ENCODE data around the gene CT45A1. TPM values are rescaled to one million over a fixed set of nuclear protein-coding genes. Genes with fewer than 3 reads are reported as not detected.
"Not testable (repeated sequence)": the region's sequence is repeated elsewhere in the genome, so short reads cannot be mapped to it uniquely, and the experiment has no call there.

CT45A1 gene
- total and polyA plus RNA-seq, 7 donors, result not detected

DNA sequence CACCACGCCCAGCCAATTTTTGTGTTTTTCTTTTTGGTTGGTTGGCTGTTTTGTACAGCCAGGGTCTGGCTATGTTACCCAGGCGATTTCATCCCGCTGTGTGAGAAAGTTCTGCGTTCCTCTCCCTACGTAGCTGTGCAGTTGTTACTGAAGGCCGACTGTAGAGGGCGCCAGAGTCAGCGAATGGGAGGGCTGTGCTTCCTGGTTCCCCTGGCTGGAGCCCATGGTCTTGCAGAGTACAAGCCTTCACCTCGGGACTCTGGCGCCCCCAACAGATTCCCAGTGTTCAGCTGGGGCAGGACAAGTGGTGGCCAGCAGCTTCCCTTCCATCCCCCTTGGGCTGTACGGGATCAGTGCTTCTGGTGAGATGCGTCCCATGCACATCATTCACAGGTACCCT lies 5.6 kb upstream of the CT45A1 start:
- Histone ChIP-seq H3K27ac (no peak overlapping the region), H3K27me3 (ENCODE audit: insufficient read depth in 3 of 3, low read length in 2 of 3) (no peaks in the 10 kb centered on the region), H3K9me3 (no peaks in the 10 kb centered on the region), H3K36me3 (ENCODE audit: insufficient read depth in 1 of 2, low read depth in 1 of 2) (no peaks in the 10 kb centered on the region), H3K4me1 (no peaks in the 10 kb centered on the region), H3K4me3 (no peak overlapping the region)
- no peak for ATAC-seq
- intact Hi-C loops (cut with DNase I), result no loop called here
- no peak for DNase-seq
- WGBS, 3 donors, result 55 to 62% (median 58%) methylated on average over 10 to 12 of the region's 12 CpGs
- TF ChIP-seq, protein P1, sequence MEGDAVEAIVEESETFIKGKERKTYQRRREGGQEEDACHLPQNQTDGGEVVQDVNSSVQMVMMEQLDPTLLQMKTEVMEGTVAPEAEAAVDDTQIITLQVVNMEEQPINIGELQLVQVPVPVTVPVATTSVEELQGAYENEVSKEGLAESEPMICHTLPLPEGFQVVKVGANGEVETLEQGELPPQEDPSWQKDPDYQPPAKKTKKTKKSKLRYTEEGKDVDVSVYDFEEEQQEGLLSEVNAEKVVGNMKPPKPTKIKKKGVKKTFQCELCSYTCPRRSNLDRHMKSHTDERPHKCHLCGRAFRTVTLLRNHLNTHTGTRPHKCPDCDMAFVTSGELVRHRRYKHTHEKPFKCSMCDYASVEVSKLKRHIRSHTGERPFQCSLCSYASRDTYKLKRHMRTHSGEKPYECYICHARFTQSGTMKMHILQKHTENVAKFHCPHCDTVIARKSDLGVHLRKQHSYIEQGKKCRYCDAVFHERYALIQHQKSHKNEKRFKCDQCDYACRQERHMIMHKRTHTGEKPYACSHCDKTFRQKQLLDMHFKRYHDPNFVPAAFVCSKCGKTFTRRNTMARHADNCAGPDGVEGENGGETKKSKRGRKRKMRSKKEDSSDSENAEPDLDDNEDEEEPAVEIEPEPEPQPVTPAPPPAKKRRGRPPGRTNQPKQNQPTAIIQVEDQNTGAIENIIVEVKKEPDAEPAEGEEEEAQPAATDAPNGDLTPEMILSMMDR (IDR thresholded peaks at IDR 0.05), result no peak

DNA sequence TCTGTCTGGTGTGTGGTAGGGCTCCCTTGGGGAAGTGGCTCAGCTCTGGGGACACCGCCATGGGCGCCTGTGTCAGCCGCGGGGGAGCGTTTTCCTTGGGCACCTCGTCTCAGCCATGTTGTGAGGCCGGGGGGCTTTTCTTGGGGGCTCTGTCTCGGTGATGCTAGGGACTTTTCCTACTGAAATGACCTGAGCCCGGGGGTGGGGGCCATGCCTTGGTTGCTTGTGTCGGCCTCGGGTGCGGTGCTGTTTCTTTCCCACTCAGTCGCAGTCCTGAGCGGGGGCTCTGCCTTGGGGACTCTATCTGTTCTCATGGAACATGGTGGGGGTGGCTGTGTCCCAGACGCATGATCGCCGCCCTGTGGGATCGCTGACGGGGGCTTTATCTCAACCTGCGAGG lies 356 bp downstream of the CT45A1 start:
- TF ChIP-seq, protein P1 (IDR thresholded peaks at IDR 0.05), result no peak
- H3K4me1 ChIP-seq, result no peaks in the 10 kb centered on the region
- 83 to 93% (median 90%) methylated on average over 17 to 20 of the region's 20 CpGs for WGBS, 3 donors
- ATAC-seq (no peak), DNase-seq (no peak)
- no peak overlapping the region for H3K27ac ChIP-seq
- intact Hi-C loops (cut with DNase I), result no loop called here
- H3K4me3 ChIP-seq, result no peak overlapping the region
- H3K9me3 ChIP-seq, result no peaks in the 10 kb centered on the region
- no peaks in the 10 kb centered on the region for H3K36me3 ChIP-seq (ENCODE audit: insufficient read depth in 1 of 2, low read depth in 1 of 2)
- H3K27me3 ChIP-seq (ENCODE audit: insufficient read depth in 3 of 3, low read length in 2 of 3), result no peaks in the 10 kb centered on the region

DNA sequence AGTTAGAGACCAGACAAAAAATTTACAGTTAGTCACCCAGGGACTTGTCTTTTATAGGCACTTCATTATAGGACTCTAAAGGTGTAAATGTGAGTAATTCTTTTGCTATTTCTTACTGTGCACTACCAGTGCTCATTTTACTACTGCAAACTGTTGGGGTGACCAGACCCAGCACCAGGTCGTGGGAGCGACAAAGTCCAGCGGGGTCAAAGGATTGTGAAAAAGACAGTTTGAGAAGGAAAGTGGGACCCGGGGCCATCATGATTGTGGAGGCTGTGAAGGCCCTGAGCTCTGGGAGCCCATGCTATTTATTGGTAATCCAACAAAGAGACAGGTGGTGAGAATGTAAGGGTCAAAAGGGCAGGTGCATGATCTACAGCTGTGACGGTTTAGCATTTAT lies 21.2 kb downstream of the CT45A1 start:
- H3K4me3 ChIP-seq; ATAC-seq; H3K36me3 ChIP-seq (ENCODE audit: insufficient read depth in 1 of 2, low read depth in 1 of 2); H3K9me3 ChIP-seq; H3K27me3 ChIP-seq (ENCODE audit: insufficient read depth in 3 of 3, low read length in 2 of 3); H3K4me1 ChIP-seq; DNase-seq; H3K27ac ChIP-seq; intact Hi-C loops (cut with DNase I): not testable (repeated sequence)
- 50 to 55% (median 51%) methylated on average over 5 of the region's 5 CpGs for WGBS, 3 donors

DNA sequence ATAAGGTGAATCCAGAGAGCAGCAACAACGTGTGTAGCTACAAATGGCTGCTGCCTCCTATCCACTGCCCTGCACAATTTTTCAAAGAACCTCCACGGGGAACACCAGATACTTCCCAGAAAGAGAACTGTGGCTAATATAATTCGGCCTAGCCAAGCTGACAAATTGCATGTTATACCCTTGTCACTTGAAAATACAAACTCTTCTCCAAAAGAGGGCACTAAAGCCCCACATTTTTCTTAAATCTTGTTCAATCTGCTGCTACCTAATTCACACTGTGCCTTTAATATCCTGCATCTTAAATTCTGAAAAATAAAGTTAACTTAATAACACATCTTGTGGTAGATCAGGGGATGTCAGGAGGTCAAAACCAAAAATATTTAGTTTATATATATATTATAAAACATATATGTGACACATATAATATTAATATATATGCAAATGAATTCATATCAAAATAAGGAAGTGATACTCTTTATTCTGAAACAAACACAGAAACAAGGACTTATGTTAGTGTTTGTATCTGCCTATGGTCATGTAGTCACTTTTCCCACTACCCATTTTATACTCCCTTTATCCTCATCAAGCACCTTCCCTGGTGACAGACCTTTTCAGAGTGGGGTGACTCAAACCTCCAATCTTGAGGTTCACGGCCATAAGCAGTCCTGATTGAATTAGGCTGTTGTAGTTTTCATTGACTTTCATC lies 24.1 kb downstream of the CT45A1 start:
- Histone ChIP-seq H3K4me1 (no peaks in the 10 kb centered on the region), H3K9me3 (no peaks in the 10 kb centered on the region), H3K36me3 (ENCODE audit: insufficient read depth in 1 of 2, low read depth in 1 of 2) (no peaks in the 10 kb centered on the region), H3K4me3 (no peak overlapping the region), H3K27ac (no peak overlapping the region), H3K27me3 (ENCODE audit: insufficient read depth in 3 of 3, low read length in 2 of 3) (no peaks in the 10 kb centered on the region)
- no peak for ATAC-seq
- intact Hi-C loops (cut with DNase I), result no loop called here
- TF ChIP-seq, protein P1 (IDR thresholded peaks at IDR 0.05), result no peak
- DNase-seq, result no peak
- WGBS, 3 donors, result 29 to 39% (median 30%) methylated on average over 4 of the region's 4 CpGs

DNA sequence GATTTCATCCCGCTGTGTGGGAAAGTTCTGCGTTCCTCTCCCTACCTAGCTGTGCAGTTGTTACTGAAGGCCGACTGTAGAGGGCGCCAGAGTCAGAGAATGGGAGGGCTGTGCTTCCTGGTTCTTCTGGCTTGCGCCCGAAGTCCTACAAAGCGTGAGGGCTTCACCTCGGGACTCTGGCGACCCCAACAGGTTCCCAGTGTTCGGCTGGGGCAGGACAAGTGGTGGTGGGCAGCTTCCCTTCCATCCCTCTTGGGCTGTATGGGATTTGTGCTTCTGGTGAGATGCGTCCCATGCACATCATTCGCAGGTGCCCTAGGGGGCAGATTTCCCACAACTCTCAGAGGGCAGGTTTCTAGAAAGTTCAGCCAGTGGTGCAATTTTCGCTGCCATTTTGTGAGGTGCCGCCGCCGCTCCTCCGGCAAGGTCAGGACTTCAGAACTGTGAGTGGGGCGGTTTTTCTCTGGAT lies 27.3 kb downstream of the CT45A1 start:
- 58 to 63% (median 62%) methylated on average over 16 to 18 of the region's 18 CpGs for WGBS, 3 donors
- DNase-seq, result no peak

More for the DNA sequence above, 27.3 kb downstream of the CT45A1 start:
- Histone ChIP-seq H3K27ac (no peak overlapping the region), H3K36me3 (ENCODE audit: insufficient read depth in 1 of 2, low read depth in 1 of 2) (no peaks in the 10 kb centered on the region), H3K27me3 (ENCODE audit: insufficient read depth in 3 of 3, low read length in 2 of 3) (no peaks in the 10 kb centered on the region), H3K4me1 (no peaks in the 10 kb centered on the region), H3K9me3 (no peaks in the 10 kb centered on the region), H3K4me3 (no peak overlapping the region)
- TF ChIP-seq, protein P1 (IDR thresholded peaks at IDR 0.05), result peak; percentile 6
- ATAC-seq, result no peak
- intact Hi-C loops (cut with DNase I), result no loop called here

Data from psoas muscle (tissue), 8 donors.